HG03045 (cell line): ENCODE results near the gene SETX.

Experiments
- ATAC-seq: cut with Tn5 transposase; IDR thresholded peaks from one replicate; pipeline ENCODE4 v1.9.1; 2021; ENCODE audit warnings: mild to moderate bottlenecking, moderate library complexity; ENCODE audit not compliant: unreplicated experiment

Gene SETX

DNA sequence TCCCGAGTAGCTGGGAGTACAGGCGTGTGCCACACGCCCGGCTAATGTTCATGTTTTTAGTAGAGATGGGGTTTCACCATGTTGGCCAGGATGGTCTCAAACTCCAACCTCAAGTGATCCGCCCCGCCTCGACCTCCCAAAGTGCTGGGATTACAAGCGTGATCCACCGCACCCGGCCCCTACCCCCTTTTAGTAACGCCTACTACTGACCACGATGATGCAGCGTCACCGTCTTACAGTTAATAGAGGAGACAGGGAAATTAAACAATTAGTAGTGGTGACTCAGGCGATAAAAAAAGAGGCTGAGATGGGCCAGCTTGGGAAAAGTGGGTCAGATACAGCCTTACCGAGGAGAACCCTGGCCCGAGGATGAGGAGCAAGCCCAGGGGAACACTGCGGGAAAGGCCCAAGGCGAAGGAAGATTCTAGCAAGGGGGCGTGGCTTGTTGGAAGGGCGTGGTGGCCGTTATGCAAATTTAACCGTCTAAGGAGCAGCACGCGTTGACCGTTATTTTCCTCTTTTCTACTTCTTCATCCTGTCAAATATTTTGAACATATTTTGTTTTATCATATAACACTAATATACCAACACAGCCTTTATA is 1.6 kb upstream of the SETX start:
- no peak for ATAC-seq

- no peak for ATAC-seq
Observed at GRCh38 chr9:132351404-132352045, 3.3 kb downstream of the SETX start.

GRCh38 chr9:132350861-132351315 is 3.9 kb downstream of the SETX start:
- ATAC-seq = no peak

- ATAC-seq = no peak
Observed at GRCh38 chr9:132348676-132349075, 6.1 kb downstream of the SETX start.

DNA sequence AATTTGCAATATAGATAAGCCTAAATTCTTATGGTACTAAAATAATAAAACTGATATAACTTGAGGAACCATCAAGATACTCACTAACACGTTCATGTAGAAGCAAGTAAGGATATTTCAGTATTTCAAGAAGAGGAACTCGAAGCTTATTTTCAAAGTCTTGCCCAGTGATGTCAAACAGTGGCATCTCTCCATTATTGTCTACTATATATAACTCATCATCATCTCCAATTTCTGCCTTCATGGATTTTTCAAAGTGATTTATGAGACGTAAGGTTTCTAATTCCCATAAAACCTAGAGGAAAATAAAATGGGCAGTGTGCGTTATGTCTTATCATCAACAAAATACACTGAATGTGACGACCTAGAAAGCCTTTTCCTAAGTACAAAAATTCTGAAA is 8.6 kb downstream of the SETX start:
- ATAC-seq = no peak

GRCh38 chr9:132341177-132341840 is 13.5 kb downstream of the SETX start:
- ATAC-seq = no peak

GRCh38 chr9:132334364-132334763 is 20.4 kb downstream of the SETX start:
- no peak for ATAC-seq

- ATAC-seq = no peak
Observed at GRCh38 chr9:132333556-132333955, 21.2 kb downstream of the SETX start.

- no peak for ATAC-seq
Observed at GRCh38 chr9:132328580-132328979, 26.2 kb downstream of the SETX start.

DNA sequence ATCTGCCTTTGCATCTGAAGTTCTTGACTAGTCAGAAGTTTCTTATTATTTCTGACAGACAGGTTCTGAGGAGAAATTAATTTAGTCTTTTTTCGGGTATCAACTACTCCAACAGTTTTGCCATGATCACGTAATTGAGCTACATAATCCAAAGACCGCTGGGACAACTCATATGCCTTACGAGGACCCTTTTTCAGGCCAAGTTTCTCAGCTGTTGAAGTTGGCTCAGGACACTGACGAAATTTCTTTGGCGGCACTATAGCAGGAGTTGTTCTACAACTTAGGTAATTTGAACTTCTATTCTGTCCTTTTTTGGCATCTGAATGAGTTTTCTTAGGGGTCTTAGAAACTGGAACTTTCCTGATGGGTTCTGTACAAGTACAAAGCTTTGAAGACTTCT is 27.2 kb downstream of the SETX start:
- no peak for ATAC-seq

DNA sequence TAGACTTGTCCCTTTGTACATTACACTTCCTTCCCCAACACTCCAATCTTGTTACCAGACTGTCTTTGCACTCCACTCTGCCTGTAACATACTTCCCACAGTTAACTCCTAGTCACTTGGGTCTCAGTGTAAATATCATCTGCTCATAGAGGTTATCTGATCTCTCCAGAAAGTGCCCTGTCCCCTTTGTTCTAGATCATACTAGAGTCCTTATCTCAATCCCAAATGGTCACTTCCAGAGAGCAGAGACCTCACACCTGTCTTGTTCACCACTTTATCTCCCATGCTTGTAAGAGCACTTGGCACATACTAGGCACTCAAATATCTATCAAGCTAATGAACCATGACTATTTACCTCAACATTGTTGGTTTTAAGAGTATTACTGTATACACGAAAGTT is 30.4 kb downstream of the SETX start:
- no peak for ATAC-seq

- no peak for ATAC-seq
Observed at GRCh38 chr9:132319421-132320110, 35.2 kb downstream of the SETX start.

GRCh38 chr9:132312873-132313272 is 41.9 kb downstream of the SETX start:
- no peak for ATAC-seq

- ATAC-seq = no peak
Observed at GRCh38 chr9:132312426-132312825, 42.4 kb downstream of the SETX start.

DNA sequence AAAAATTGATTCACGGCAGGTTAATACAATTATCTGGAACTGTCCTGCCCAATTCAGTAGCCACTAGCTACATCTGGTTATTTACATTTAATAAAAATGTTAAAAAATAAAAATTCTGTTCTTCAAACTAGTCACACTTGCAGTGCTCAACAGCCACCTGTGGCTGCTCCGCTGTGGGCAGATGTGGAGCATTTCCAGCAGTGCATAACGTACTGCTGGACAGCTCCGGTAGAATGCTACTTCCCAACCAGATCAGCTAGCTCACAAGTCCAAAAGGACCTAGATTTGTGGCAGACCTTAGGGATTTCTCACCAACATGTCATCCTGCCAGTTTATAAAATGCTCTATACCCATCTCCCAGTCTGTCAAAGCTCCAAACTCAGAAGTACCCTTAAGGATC is 42.8 kb downstream of the SETX start:
- no peak for ATAC-seq

DNA sequence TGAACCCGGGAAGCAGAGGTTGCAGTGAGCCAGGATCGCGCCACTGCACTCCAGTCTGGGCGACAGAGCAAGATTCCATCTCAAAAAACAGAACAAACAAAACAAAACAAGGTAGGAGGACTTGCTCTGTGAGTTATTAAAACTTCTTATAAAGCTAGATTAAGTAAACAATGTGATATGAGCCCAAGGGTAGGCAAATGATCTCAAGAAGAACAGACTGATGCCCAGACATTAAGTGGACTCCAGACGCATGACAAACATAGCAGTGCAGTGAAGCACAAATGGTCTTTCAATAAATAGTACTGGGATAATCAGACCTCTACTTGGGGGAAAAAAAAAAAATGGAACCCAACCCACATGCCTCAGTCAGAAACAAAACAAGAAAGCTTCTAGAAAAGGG is 45.7 kb downstream of the SETX start:
- ATAC-seq = no peak

GRCh38 chr9:132301521-132301920 is 53.3 kb downstream of the SETX start:
- ATAC-seq = no peak

- no peak for ATAC-seq
Observed at GRCh38 chr9:132299221-132299620, 55.6 kb downstream of the SETX start.

DNA sequence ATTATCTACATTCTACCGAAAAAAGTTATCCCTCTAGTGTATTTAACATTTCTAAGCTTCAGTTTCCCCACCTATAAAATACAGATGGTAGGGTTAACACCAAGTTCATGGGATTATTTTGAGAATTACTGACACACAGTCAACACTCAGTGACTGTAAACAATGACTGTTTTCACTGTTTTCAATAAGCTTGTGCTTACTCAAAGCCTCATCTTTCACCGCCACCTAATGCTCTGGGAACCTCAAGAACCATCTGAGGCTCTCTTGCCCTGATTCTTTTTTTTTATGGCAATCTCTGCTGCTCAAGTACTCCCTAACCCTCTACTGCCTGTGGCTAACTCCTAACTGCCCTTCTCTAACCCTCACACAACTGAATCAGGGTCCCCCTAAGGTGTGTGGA is 59.6 kb downstream of the SETX start:
- ATAC-seq = no peak

GRCh38 chr9:132293145-132293721 is 61.6 kb downstream of the SETX start:
- ATAC-seq = no peak

GRCh38 chr9:132288966-132289365 is 65.8 kb downstream of the SETX start:
- ATAC-seq = no peak
